GM12878 (cell line): ENCODE results near the gene GTPBP4. TPM values are rescaled to one million over a fixed set of nuclear protein-coding genes. Genes with fewer than 3 reads are reported as not detected.

ENCODE experiments used
- ATAC-seq: fragments of 200-7000 bp; cut with Tn5 transposase; 3 replicates; pipeline ENCODE4 v1.9.1; 2020; ENCODE audit warnings: mild to moderate bottlenecking, moderate library complexity
- BruUV-seq: library from RNA; stranded (reverse); fragments of 400-500 nt; replicated peaks from 2 replicates; lab custom pipeline; 2021; lab: Mats Ljungman, UMichigan
- CTCF ChIA-PET: fragments of 300-600 bp; sonication (Branson Sonifier 250); formaldehyde crosslinking; extraction: SDS; loops from one replicate; lab custom pipeline; 2021; ENCODE audit warnings: inconsistent platforms; lab: Yijun Ruan, JAX
- POLR2A ChIA-PET: fragments of 350-600 bp; formaldehyde crosslinking; extraction: SDS; loops from one replicate; lab custom pipeline; 2021; ENCODE audit warnings: inconsistent platforms; lab: Charles Lee
- RAD21 ChIA-PET: fragments of 300-600 bp; sonication (Branson Sonifier 250); formaldehyde crosslinking; loops from one replicate; lab custom pipeline; 2023; ENCODE audit warnings: antibody characterized with exemption; ENCODE audit not compliant: unreplicated experiment; lab: Charles Lee
- SMC1A ChIA-PET: fragments of 300-600 bp; sonication (Branson Sonifier 250); formaldehyde crosslinking; loops from one replicate; lab custom pipeline; 2023; ENCODE audit not compliant: unreplicated experiment, uncharacterized antibody; lab: Charles Lee
- DNase-seq: peaks from one replicate; pipeline ENCODE4 v3.0.0-alpha.2; 2011; ENCODE audit warnings: low read depth, low spot score
- FAIRE-seq: peaks from 3 replicates; lab custom pipeline; 2011; peaks lifted over from hg19 to GRCh38; lab: Jason Lieb, UNC
- H2AFZ ChIP-seq: 2 replicates; pipeline ENCODE4 v1.6.0; 2011; ENCODE audit warnings: low read depth, low read length, control low read depth; ENCODE audit not compliant: control insufficient read depth
- H3K27ac ChIP-seq: 2 replicates; pipeline ENCODE4 v1.5.1; 2011; ENCODE audit warnings: control low read depth; ENCODE audit not compliant: control insufficient read depth, insufficient read depth
- H3K27me3 ChIP-seq, 2 experiments: replicated peaks in 1 of 2; 2 replicates each; pipeline versions ENCODE4 v1.6.0 to v1.6.1; 2011; ENCODE audit warnings: low read length in 1 of 2; ENCODE audit not compliant: control insufficient read depth in 2 of 2, insufficient read depth in 2 of 2
- H3K36me3 ChIP-seq, 2 experiments: 2 replicates each; pipeline ENCODE4 v1.5.1; 2011; ENCODE audit warnings: low read length in 1 of 2; ENCODE audit not compliant: control insufficient read depth in 2 of 2, insufficient read depth in 2 of 2
- H3K4me1 ChIP-seq: 2 replicates; pipeline ENCODE4 v1.6.1; 2011; ENCODE audit warnings: mild to moderate bottlenecking, low read length, moderate library complexity, mixed read lengths; ENCODE audit not compliant: control insufficient read depth, insufficient read depth
- H3K4me2 ChIP-seq: 2 replicates; pipeline ENCODE4 v1.6.0; 2011; ENCODE audit warnings: control low read depth; ENCODE audit not compliant: control insufficient read depth, insufficient read depth
- H3K4me3 ChIP-seq: fragments of 200-600 bp; sonication (generic); 2 replicates; pipeline ENCODE4 v1.5.1; 2016
- H3K79me2 ChIP-seq: 2 replicates; pipeline ENCODE4 v1.6.0; 2011; ENCODE audit warnings: low read length; ENCODE audit not compliant: control insufficient read depth, insufficient read depth
- H3K9ac ChIP-seq: 2 replicates; pipeline ENCODE4 v1.8.0; 2011; ENCODE audit warnings: low read length, control low read depth, mixed read lengths; ENCODE audit not compliant: control insufficient read depth, insufficient read depth
- H3K9me3 ChIP-seq: replicated peaks from 3 replicates; pipeline ENCODE4 v1.5.1; 2011; ENCODE audit warnings: mild to moderate bottlenecking, low read length; ENCODE audit not compliant: control insufficient read depth, insufficient read depth
- H4K20me1 ChIP-seq: 2 replicates; pipeline ENCODE4 v1.6.0; 2011; ENCODE audit not compliant: control insufficient read depth, insufficient read depth
- IKZF2 ChIP-seq, 2 experiments: fragments of 450-650 bp; IDR thresholded peaks; 2 replicates each; pipeline ENCODE4 v1.6.1; 2017; ENCODE audit warnings: mild to moderate bottlenecking in 2 of 2, moderate library complexity in 2 of 2
- NKRF ChIP-seq: fragments of 450-650 bp; conservative IDR thresholded peaks from 2 replicates; pipeline ENCODE4 v1.6.1; 2017; ENCODE audit warnings: mild to moderate bottlenecking, moderate library complexity
- NR2C2 ChIP-seq: IDR thresholded peaks from 2 replicates; pipeline ENCODE4 v1.6.1; 2011; ENCODE audit warnings: borderline replicate concordance, low read depth; ENCODE audit not compliant: control insufficient read depth, insufficient read length
- NRF1 ChIP-seq: conservative IDR thresholded peaks from 2 replicates; pipeline ENCODE4 v1.6.1; 2011; ENCODE audit warnings: mild to moderate bottlenecking, low read depth, low read length, improper control_type of control experiment
- ZBTB4 ChIP-seq: fragments of 450-650 bp; formaldehyde crosslinking; IDR thresholded peaks from 2 replicates; pipeline ENCODE4 v1.4.0; 2022; ENCODE audit warnings: mild to moderate bottlenecking, moderate library complexity
- WGBS: methylation state at CpG from one replicate; pipeline ENCODE4 v1.1.6; 2016; ENCODE audit warnings: low lambda C conversion rate; ENCODE audit not compliant: insufficient replicate concordance, insufficient coverage; ENCODE audit errors: missing lambda C conversion rate; 5-methylcytosine and 5-hydroxymethylcytosine counted together
- in situ Hi-C: fragments of 300-500 bp; cut with MboI; formaldehyde crosslinking; loops from 9 replicates; pipeline ENCODE4 v1.14.3; 2018; ENCODE audit warnings: mixed read lengths
- intact Hi-C: fragments of 100-400 bp; cut with micrococcal nuclease; formaldehyde crosslinking; loops from one replicate; pipeline ENCODE4 v1.14.2; 2022; ENCODE audit not compliant: unreplicated experiment
- polyA plus RNA-seq, 11 experiments: library from polyadenylated mRNA; depleted of rRNA in 4 of 11; unstranded in 6 of 11; stranded (reverse) in 5 of 11; fragments of >200 nt; fragmentation: Nextera tagmentation in 4 of 11; fragmentation: Illumina TruSeq in 1 of 11; extraction: Ambion mirVana in 4 of 11; extraction: Trizol in 1 of 11; gene quantifications; 1 replicate in 1 of 11; 2 replicates in 10 of 11; pipeline versions ENCODE4 v1.2.1 to v1.2.3, GENCODE V29; 2011 to 2016; ENCODE audit warnings: inconsistent platforms in 2 of 11, missing spikeins in 2 of 11, low read depth in 1 of 11
- total RNA-seq, 4 experiments: library from RNA; depleted of rRNA in 3 of 4; stranded (reverse); fragments of >200 nt in 3 of 4; fragmentation: Illumina TruSeq in 1 of 4; extraction: Trizol in 1 of 4; gene quantifications; 2 replicates each; pipeline versions ENCODE4 v1.2.1 to v1.2.3, GENCODE V29; 2013 to 2021
- TF ChIP-seq, protein P1 (sequence below): fragments of 450-650 bp; IDR thresholded peaks from 2 replicates; pipeline ENCODE4 v1.6.1; 2017; ENCODE audit warnings: low read depth, mild to moderate bottlenecking, moderate library complexity

Gene GTPBP4
- total and polyA plus RNA-seq, 10 of the 15 experiments (the other 5 are each of a cell fraction or from before 2014, with no cell fraction given) = 58.5 to 118 (median 71.4) TPM

GRCh38 chr10:1007583-1007982 is 19.3 kb downstream of the GTPBP4 start:
- intact Hi-C loops (no loop called here), in situ Hi-C loops (no loop called here)
- DNase-seq (no peak), FAIRE-seq (no peak), ATAC-seq (no peak)
- 95% methylated on average over 10 of the region's 10 CpGs for WGBS
- H4K20me1 ChIP-seq = no peaks in the 10 kb centered on the region; the same call in 1 of the 2 replicates
- peaks cover 7% of the 10 kb centered on the region for H3K79me2 ChIP-seq
- ChIA-PET CTCF (no interaction called here), RAD21 (no interaction called here), SMC1A (no interaction called here), POLR2A (no interaction called here)
- no peaks in the 10 kb centered on the region for H3K27me3 ChIP-seq
- H3K36me3 ChIP-seq = peaks cover 50 to 60% of the 10 kb centered on the region in 2 experiments
- no peaks in the 10 kb centered on the region for H3K4me1 ChIP-seq
- no peak overlapping the region for H2AFZ ChIP-seq
- TF ChIP-seq NKRF (no peak), IKZF2 (IDR thresholded peaks at IDR 0.05) (no peak), NR2C2 (no peak), ZBTB4 (CRISPR knock-in tag) (no peak), NRF1 (no peak)
- TF ChIP-seq, protein P1, sequence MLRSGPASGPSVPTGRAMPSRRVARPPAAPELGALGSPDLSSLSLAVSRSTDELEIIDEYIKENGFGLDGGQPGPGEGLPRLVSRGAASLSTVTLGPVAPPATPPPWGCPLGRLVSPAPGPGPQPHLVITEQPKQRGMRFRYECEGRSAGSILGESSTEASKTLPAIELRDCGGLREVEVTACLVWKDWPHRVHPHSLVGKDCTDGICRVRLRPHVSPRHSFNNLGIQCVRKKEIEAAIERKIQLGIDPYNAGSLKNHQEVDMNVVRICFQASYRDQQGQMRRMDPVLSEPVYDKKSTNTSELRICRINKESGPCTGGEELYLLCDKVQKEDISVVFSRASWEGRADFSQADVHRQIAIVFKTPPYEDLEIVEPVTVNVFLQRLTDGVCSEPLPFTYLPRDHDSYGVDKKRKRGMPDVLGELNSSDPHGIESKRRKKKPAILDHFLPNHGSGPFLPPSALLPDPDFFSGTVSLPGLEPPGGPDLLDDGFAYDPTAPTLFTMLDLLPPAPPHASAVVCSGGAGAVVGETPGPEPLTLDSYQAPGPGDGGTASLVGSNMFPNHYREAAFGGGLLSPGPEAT = no peak
- no peak overlapping the region for H3K27ac ChIP-seq
- no TSS peak for BruUV-seq
- H3K9ac ChIP-seq = no peak overlapping the region
- H3K4me2 ChIP-seq = no peak overlapping the region
- no peak overlapping the region for H3K4me3 ChIP-seq
- H3K9me3 ChIP-seq = peaks cover 3% of the 10 kb centered on the region; the same call in 2 of the 3 replicates
